ENCODE measurements around the gene ARHGAP22.
"Not testable (repeated sequence)": the region's sequence is repeated elsewhere in the genome, so short reads cannot be mapped to it uniquely, and the experiment has no call there.

Gene ARHGAP22

GRCh38 chr10:48604991-48605508, at the start of gene ARHGAP22:
TSS of gene ARHGAP22 (minus strand) at chr10:48605073. CDS start at chr10:48604796, 277 bp downstream.
- DNase-seq (ENCODE audit: low read depth in 2 of 2, low spot score in 1 of 2) = no peak

GRCh38 chr10:48653944-48654698, 49.2 kb upstream of the ARHGAP22 start:
- DNase-seq (ENCODE audit: low read depth in 2 of 2, low spot score in 1 of 2) = no peak

GRCh38 chr10:48653347-48653746, 48.5 kb upstream of the ARHGAP22 start:
- no peak for DNase-seq (ENCODE audit: low read depth in 2 of 2, low spot score in 1 of 2)

- DNase-seq (ENCODE audit: low read depth in 2 of 2, low spot score in 1 of 2) = no peak
Measured at GRCh38 chr10:48652344-48652743, 47.5 kb upstream of the ARHGAP22 start.

- DNase-seq (ENCODE audit: low read depth in 2 of 2, low spot score in 1 of 2) = no peak
Measured at GRCh38 chr10:48651839-48652238, 47.0 kb upstream of the ARHGAP22 start.

GRCh38 chr10:48651293-48651692, 46.4 kb upstream of the ARHGAP22 start:
- DNase-seq (ENCODE audit: low read depth in 2 of 2, low spot score in 1 of 2) = no peak

- no peak for DNase-seq (ENCODE audit: low read depth in 2 of 2, low spot score in 1 of 2)
Measured at GRCh38 chr10:48649349-48649944, 44.6 kb upstream of the ARHGAP22 start.

GRCh38 chr10:48648172-48648942, 43.5 kb upstream of the ARHGAP22 start:
- no peak for DNase-seq (ENCODE audit: low read depth in 2 of 2, low spot score in 1 of 2)

- DNase-seq (ENCODE audit: low read depth in 2 of 2, low spot score in 1 of 2) = not testable (repeated sequence)
Measured at GRCh38 chr10:48647073-48647472, 42.2 kb upstream of the ARHGAP22 start.

GRCh38 chr10:48645600-48645999, 40.7 kb upstream of the ARHGAP22 start:
- no peak for DNase-seq (ENCODE audit: low read depth in 2 of 2, low spot score in 1 of 2)

- not testable (repeated sequence) for DNase-seq (ENCODE audit: low read depth in 2 of 2, low spot score in 1 of 2)
Measured at GRCh38 chr10:48641099-48641690, 36.3 kb upstream of the ARHGAP22 start.

- no peak for DNase-seq (ENCODE audit: low read depth in 2 of 2, low spot score in 1 of 2)
Measured at GRCh38 chr10:48640326-48640725, 35.5 kb upstream of the ARHGAP22 start.

GRCh38 chr10:48639632-48640031, 34.8 kb upstream of the ARHGAP22 start:
- DNase-seq (ENCODE audit: low read depth in 2 of 2, low spot score in 1 of 2) = no peak

- no peak for DNase-seq (ENCODE audit: low read depth in 2 of 2, low spot score in 1 of 2)
Measured at GRCh38 chr10:48638739-48639527, 34.1 kb upstream of the ARHGAP22 start.

GRCh38 chr10:48638158-48638557, 33.3 kb upstream of the ARHGAP22 start:
- DNase-seq (ENCODE audit: low read depth in 2 of 2, low spot score in 1 of 2) = no peak

- no peak for DNase-seq (ENCODE audit: low read depth in 2 of 2, low spot score in 1 of 2)
Measured at GRCh38 chr10:48636901-48637300, 32.0 kb upstream of the ARHGAP22 start.

GRCh38 chr10:48636231-48636630, 31.4 kb upstream of the ARHGAP22 start:
- DNase-seq (ENCODE audit: low read depth in 2 of 2, low spot score in 1 of 2) = no peak

GRCh38 chr10:48634984-48635557, 30.2 kb upstream of the ARHGAP22 start:
- DNase-seq (ENCODE audit: low read depth in 2 of 2, low spot score in 1 of 2) = no peak

- peak in 1 of 2 donors; percentile 29 for DNase-seq (ENCODE audit: low read depth in 2 of 2, low spot score in 1 of 2)
Measured at GRCh38 chr10:48634198-48634983, 29.5 kb upstream of the ARHGAP22 start.
